HepG2 (cell line): ENCODE data around the gene MNAT1. TPM values are rescaled to one million over a fixed set of nuclear protein-coding genes. Genes with fewer than 3 reads are reported as not detected.

Source experiments
- CEBPB ChIP-seq: IDR thresholded peaks from 2 replicates; pipeline ENCODE4 v1.6.1; 2011; ENCODE audit warnings: low read depth, low read length, improper control_type of control experiment, borderline replicate concordance
- KDM2A ChIP-seq: sonication (generic); formaldehyde crosslinking; IDR thresholded peaks from 2 replicates; pipeline ENCODE4 v1.4.0; 2020; ENCODE audit warnings: low read depth, missing genetic modification reagents, borderline replicate concordance
- KLF15 ChIP-seq: sonication (generic); formaldehyde crosslinking; IDR thresholded peaks from 2 replicates; pipeline ENCODE4 v1.8.1; 2023; ENCODE audit warnings: borderline replicate concordance, mild to moderate bottlenecking, inconsistent platforms, missing genetic modification reagents, mixed read lengths
- KMT2A ChIP-seq: sonication (generic); formaldehyde crosslinking; IDR thresholded peaks from 2 replicates; pipeline ENCODE4 v1.4.0; 2020; ENCODE audit warnings: missing genetic modification reagents
- SAP130 ChIP-seq: IDR thresholded peaks from 2 replicates; pipeline ENCODE4 v1.6.1; 2016; ENCODE audit warnings: low read depth
- SNAPC4 ChIP-seq: sonication (generic); formaldehyde crosslinking; IDR thresholded peaks from 2 replicates; pipeline ENCODE4 v1.4.0; 2020; ENCODE audit warnings: mild to moderate bottlenecking, missing genetic modification reagents
- SOX6 ChIP-seq, 2 experiments: fragments of 450-650 bp in 1 of 2; sonication (generic) in 1 of 2; formaldehyde crosslinking in 1 of 2; IDR thresholded peaks; 2 replicates each; pipeline versions ENCODE4 v1.4.0 to v1.6.1; 2017 to 2020; ENCODE audit warnings: antibody characterized with exemption in 1 of 2, mild to moderate bottlenecking in 1 of 2, missing genetic modification reagents in 1 of 2
- TARDBP ChIP-seq: sonication (generic); formaldehyde crosslinking; IDR thresholded peaks from 2 replicates; pipeline ENCODE4 v1.8.0; 2022; ENCODE audit warnings: mild to moderate bottlenecking, missing genetic modification reagents
- ZMYM2 ChIP-seq: sonication (generic); formaldehyde crosslinking; IDR thresholded peaks from 2 replicates; pipeline ENCODE4 v1.8.0; 2022; ENCODE audit warnings: mild to moderate bottlenecking, missing genetic modification reagents
- ZNF121 ChIP-seq: sonication (generic); formaldehyde crosslinking; IDR thresholded peaks from 2 replicates; pipeline ENCODE4 v1.5.0; 2020; ENCODE audit warnings: mild to moderate bottlenecking, missing genetic modification reagents
- ZNF24 ChIP-seq: fragments of 450-650 bp; IDR thresholded peaks from 2 replicates; pipeline ENCODE4 v1.6.1; 2017; ENCODE audit warnings: antibody characterized with exemption, mild to moderate bottlenecking
- ZNF317 ChIP-seq: sonication (generic); formaldehyde crosslinking; IDR thresholded peaks from 2 replicates; pipeline ENCODE4 v1.5.0; 2020; ENCODE audit warnings: mild to moderate bottlenecking, missing genetic modification reagents
- ZNF484 ChIP-seq: sonication (generic); formaldehyde crosslinking; IDR thresholded peaks from 2 replicates; pipeline ENCODE4 v1.5.1; 2020; ENCODE audit warnings: mild to moderate bottlenecking, low read depth, missing genetic modification reagents, borderline replicate concordance
- ZNF530 ChIP-seq: sonication (generic); formaldehyde crosslinking; IDR thresholded peaks from 2 replicates; pipeline ENCODE4 v1.5.0; 2020; ENCODE audit warnings: low read depth, mild to moderate bottlenecking, missing genetic modification reagents
- ZNF674 ChIP-seq: sonication (generic); formaldehyde crosslinking; IDR thresholded peaks from 2 replicates; pipeline ENCODE4 v1.5.0; 2020; ENCODE audit warnings: low read depth, mild to moderate bottlenecking, missing genetic modification reagents
- ZNF7 ChIP-seq: IDR thresholded peaks from 2 replicates; pipeline ENCODE4 v1.6.1; 2016; ENCODE audit warnings: missing biosample characterization, missing genetic modification reagents
- ZNF709 ChIP-seq: sonication (generic); formaldehyde crosslinking; IDR thresholded peaks from 2 replicates; pipeline ENCODE4 v1.5.0; 2020; ENCODE audit warnings: mild to moderate bottlenecking, missing genetic modification reagents
- polyA plus RNA-seq, 8 experiments: library from polyadenylated mRNA; depleted of rRNA in 3 of 8; stranded (reverse) in 7 of 8; unstranded in 1 of 8; fragments of >200 nt; fragmentation: Illumina TruSeq in 4 of 8; extraction: Trizol in 4 of 8; gene quantifications; 2 replicates each; pipeline versions ENCODE4 v1.2.1 to v1.2.3, GENCODE V29; 2011 to 2016; ENCODE audit warnings: low read depth in 4 of 8, missing spikeins in 1 of 8, mixed read lengths in 1 of 8; ENCODE audit not compliant: insufficient read depth in 1 of 8
- total RNA-seq, 5 experiments: library from RNA; depleted of rRNA; stranded (reverse); fragments of >200 nt; fragmentation: Illumina TruSeq; extraction: Trizol; gene quantifications; 2 replicates each; pipeline ENCODE4 v1.2.3, GENCODE V29; 2016; ENCODE audit warnings: low read depth in 1 of 5
- TF ChIP-seq, protein P1 (sequence below): sonication (generic); formaldehyde crosslinking; IDR thresholded peaks from 2 replicates; pipeline ENCODE4 v1.4.0; 2020; ENCODE audit warnings: missing genetic modification reagents
- TF ChIP-seq, protein P2 (sequence below): sonication (generic); formaldehyde crosslinking; conservative IDR thresholded peaks from 2 replicates; pipeline ENCODE4 v1.4.0; 2020; ENCODE audit warnings: mild to moderate bottlenecking, missing genetic modification reagents, moderate library complexity

MNAT1 gene
- total and polyA plus RNA-seq, 2 of the 13 experiments (the other 11 are each of a cell fraction or from before 2014, with no cell fraction given), result 49.2 to 94.8 TPM

- TF ChIP-seq CEBPB, result no peak
- no peak for TF ChIP-seq ZNF530
- TF ChIP-seq ZNF484 (CRISPR knock-in tag), result no peak
- no peak for TF ChIP-seq SOX6 (IDR thresholded peaks at IDR 0.05)
- peak; percentile 60 for TF ChIP-seq SOX6 (CRISPR knock-in tag; IDR thresholded peaks at IDR 0.05)
- 0 out of 2 replicates have a peak, but pooled peaks have one; percentile 15 for TF ChIP-seq ZNF317 (CRISPR knock-in tag)
- TF ChIP-seq ZNF7 (CRISPR knock-in tag), result no peak
- no peak for TF ChIP-seq ZNF121 (CRISPR knock-in tag)
- TF ChIP-seq ZNF674, result no peak
- TF ChIP-seq KMT2A (CRISPR knock-in tag), result no peak
- no peak for TF ChIP-seq ZNF24
- no peak for TF ChIP-seq KLF15
- no peak for TF ChIP-seq ZNF709 (CRISPR knock-in tag)
- TF ChIP-seq ZMYM2, result no peak
- peak; percentile 64 for TF ChIP-seq SAP130 (CRISPR knock-in tag)
- TF ChIP-seq TARDBP (CRISPR knock-in tag), result peak; percentile 61; the same call in 1 of the 2 replicates
- TF ChIP-seq KDM2A (CRISPR knock-in tag), result no peak
- TF ChIP-seq SNAPC4 (CRISPR knock-in tag), result no peak
- TF ChIP-seq, protein P1, sequence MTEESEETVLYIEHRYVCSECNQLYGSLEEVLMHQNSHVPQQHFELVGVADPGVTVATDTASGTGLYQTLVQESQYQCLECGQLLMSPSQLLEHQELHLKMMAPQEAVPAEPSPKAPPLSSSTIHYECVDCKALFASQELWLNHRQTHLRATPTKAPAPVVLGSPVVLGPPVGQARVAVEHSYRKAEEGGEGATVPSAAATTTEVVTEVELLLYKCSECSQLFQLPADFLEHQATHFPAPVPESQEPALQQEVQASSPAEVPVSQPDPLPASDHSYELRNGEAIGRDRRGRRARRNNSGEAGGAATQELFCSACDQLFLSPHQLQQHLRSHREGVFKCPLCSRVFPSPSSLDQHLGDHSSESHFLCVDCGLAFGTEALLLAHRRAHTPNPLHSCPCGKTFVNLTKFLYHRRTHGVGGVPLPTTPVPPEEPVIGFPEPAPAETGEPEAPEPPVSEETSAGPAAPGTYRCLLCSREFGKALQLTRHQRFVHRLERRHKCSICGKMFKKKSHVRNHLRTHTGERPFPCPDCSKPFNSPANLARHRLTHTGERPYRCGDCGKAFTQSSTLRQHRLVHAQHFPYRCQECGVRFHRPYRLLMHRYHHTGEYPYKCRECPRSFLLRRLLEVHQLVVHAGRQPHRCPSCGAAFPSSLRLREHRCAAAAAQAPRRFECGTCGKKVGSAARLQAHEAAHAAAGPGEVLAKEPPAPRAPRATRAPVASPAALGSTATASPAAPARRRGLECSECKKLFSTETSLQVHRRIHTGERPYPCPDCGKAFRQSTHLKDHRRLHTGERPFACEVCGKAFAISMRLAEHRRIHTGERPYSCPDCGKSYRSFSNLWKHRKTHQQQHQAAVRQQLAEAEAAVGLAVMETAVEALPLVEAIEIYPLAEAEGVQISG, result peak; percentile 59; the same call in 1 of the 2 replicates
- TF ChIP-seq, protein P2, sequence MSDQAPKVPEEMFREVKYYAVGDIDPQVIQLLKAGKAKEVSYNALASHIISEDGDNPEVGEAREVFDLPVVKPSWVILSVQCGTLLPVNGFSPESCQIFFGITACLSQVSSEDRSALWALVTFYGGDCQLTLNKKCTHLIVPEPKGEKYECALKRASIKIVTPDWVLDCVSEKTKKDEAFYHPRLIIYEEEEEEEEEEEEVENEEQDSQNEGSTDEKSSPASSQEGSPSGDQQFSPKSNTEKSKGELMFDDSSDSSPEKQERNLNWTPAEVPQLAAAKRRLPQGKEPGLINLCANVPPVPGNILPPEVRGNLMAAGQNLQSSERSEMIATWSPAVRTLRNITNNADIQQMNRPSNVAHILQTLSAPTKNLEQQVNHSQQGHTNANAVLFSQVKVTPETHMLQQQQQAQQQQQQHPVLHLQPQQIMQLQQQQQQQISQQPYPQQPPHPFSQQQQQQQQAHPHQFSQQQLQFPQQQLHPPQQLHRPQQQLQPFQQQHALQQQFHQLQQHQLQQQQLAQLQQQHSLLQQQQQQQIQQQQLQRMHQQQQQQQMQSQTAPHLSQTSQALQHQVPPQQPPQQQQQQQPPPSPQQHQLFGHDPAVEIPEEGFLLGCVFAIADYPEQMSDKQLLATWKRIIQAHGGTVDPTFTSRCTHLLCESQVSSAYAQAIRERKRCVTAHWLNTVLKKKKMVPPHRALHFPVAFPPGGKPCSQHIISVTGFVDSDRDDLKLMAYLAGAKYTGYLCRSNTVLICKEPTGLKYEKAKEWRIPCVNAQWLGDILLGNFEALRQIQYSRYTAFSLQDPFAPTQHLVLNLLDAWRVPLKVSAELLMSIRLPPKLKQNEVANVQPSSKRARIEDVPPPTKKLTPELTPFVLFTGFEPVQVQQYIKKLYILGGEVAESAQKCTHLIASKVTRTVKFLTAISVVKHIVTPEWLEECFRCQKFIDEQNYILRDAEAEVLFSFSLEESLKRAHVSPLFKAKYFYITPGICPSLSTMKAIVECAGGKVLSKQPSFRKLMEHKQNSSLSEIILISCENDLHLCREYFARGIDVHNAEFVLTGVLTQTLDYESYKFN (CRISPR knock-in tag), result peak; percentile 93
Observed at GRCh38 chr14:60691383-60692113, 43.0 kb upstream of the MNAT1 start (continued).
